GM12891 (cell line): ENCODE measurements around the gene TFAP2C.

ENCODE experiments used
- POLR2A ChIP-seq: IDR thresholded peaks from 2 replicates; pipeline ENCODE4 v1.6.1; 2011; ENCODE audit warnings: low read depth, low read length, control low read depth
- POLR2AphosphoS5 ChIP-seq: IDR thresholded peaks from 2 replicates; pipeline ENCODE4 v1.6.1; 2011; ENCODE audit warnings: low read depth, low read length, control low read depth
- SPI1 ChIP-seq: IDR thresholded peaks from 2 replicates; pipeline ENCODE4 v1.6.1; 2011; ENCODE audit warnings: low read depth, low read length, control low read depth
- TAF1 ChIP-seq: IDR thresholded peaks from 2 replicates; pipeline ENCODE4 v1.6.1; 2011; ENCODE audit warnings: low read depth, low read length, control low read depth

- TF ChIP-seq TAF1: no peak
- TF ChIP-seq POLR2A: no peak
- TF ChIP-seq POLR2AphosphoS5: no peak
- TF ChIP-seq SPI1: no peak
These were observed 23.7 kb upstream of the TFAP2C start for GRCh38 chr20:56605261-56605996.
